Liver (tissue), 9 donors: ENCODE measurements around the gene ZSWIM6. TPM values are rescaled to one million over a fixed set of nuclear protein-coding genes. Genes with fewer than 3 reads are reported as not detected.

Source experiments
- DNase-seq: peaks from one replicate; pipeline ENCODE4 v3.0.0-alpha.2; 2017; ENCODE audit warnings: low spot score
- H3K27ac ChIP-seq, 2 donors: one replicate each; pipeline ENCODE4 v1.7.0; 2013; ENCODE audit warnings: inconsistent platforms in 2 of 2, low read length in 2 of 2, control low read depth in 1 of 2, low read depth in 1 of 2, mild to moderate bottlenecking in 1 of 2
- H3K27me3 ChIP-seq, 4 donors: one replicate each; pipeline versions ENCODE4 v1.6.1 to v1.7.0; 2013; ENCODE audit warnings: low read length in 3 of 4, inconsistent platforms in 1 of 4, mild to moderate bottlenecking in 1 of 4, moderate library complexity in 1 of 4; ENCODE audit not compliant: control insufficient read depth in 4 of 4, insufficient read depth in 4 of 4
- H3K36me3 ChIP-seq, 4 donors: one replicate each; pipeline versions ENCODE4 v1.6.1 to v1.7.0; 2013; ENCODE audit warnings: low read length in 3 of 4, mild to moderate bottlenecking in 3 of 4, low read depth in 1 of 4, moderate library complexity in 1 of 4; ENCODE audit not compliant: control insufficient read depth in 4 of 4, insufficient read depth in 3 of 4
- H3K4me1 ChIP-seq, 4 donors: one replicate each; pipeline versions ENCODE4 v1.6.1 to v1.7.0; 2013; ENCODE audit warnings: low read length in 3 of 4, mild to moderate bottlenecking in 3 of 4, moderate library complexity in 1 of 4; ENCODE audit not compliant: control insufficient read depth in 4 of 4, insufficient read depth in 4 of 4
- H3K4me3 ChIP-seq, 3 donors: one replicate each; pipeline versions ENCODE4 v1.6.1 to v1.7.0; 2013; ENCODE audit warnings: low read length in 3 of 3, control low read depth in 1 of 3, low read depth in 1 of 3, mild to moderate bottlenecking in 1 of 3
- H3K9ac ChIP-seq, 2 donors: one replicate each; pipeline ENCODE4 v1.7.0; 2013; ENCODE audit warnings: low read length in 2 of 2, mild to moderate bottlenecking in 2 of 2, moderate library complexity in 2 of 2, control low read depth in 1 of 2, low read depth in 1 of 2
- H3K9me3 ChIP-seq, 4 donors: one replicate each; pipeline versions ENCODE4 v1.6.1 to v1.7.0; 2013; ENCODE audit warnings: low read length in 3 of 4; ENCODE audit not compliant: control insufficient read depth in 4 of 4
- ATF3 ChIP-seq: IDR thresholded peaks from 2 replicates; pipeline ENCODE4 v1.6.1; 2016; ENCODE audit warnings: antibody characterized with exemption
- CTCF ChIP-seq: fragments of 150-350 bp; IDR thresholded peaks from 2 replicates; pipeline ENCODE4 v1.5.1; 2017; ENCODE audit warnings: improper control_type of control experiment, low read depth, low read length; ENCODE audit not compliant: missing input control
- EGR1 ChIP-seq, 2 donors: IDR thresholded peaks; 2 replicates each; pipeline ENCODE4 v1.6.1; 2016 to 2018; ENCODE audit warnings: antibody characterized with exemption in 2 of 2, low read depth in 2 of 2
- FOXA1 ChIP-seq: IDR thresholded peaks from 2 replicates; pipeline ENCODE4 v1.6.1; 2016; ENCODE audit warnings: antibody characterized with exemption
- FOXA2 ChIP-seq: IDR thresholded peaks from 2 replicates; pipeline ENCODE4 v1.6.1; 2016; ENCODE audit warnings: antibody characterized with exemption
- GABPA ChIP-seq, 2 donors: IDR thresholded peaks in 1 of 2; conservative IDR thresholded peaks in 1 of 2; 2 replicates each; pipeline ENCODE4 v1.6.1; 2016; ENCODE audit warnings: antibody characterized with exemption in 2 of 2, mild to moderate bottlenecking in 1 of 2, moderate library complexity in 1 of 2
- HNF4A ChIP-seq, 2 donors: conservative IDR thresholded peaks; 2 replicates each; pipeline ENCODE4 v1.6.1; 2016; ENCODE audit warnings: antibody characterized with exemption in 2 of 2, mild to moderate bottlenecking in 2 of 2
- HNF4G ChIP-seq: IDR thresholded peaks from 2 replicates; pipeline ENCODE4 v1.6.1; 2016; ENCODE audit warnings: antibody characterized with exemption
- JUND ChIP-seq, 2 donors: IDR thresholded peaks; 2 replicates each; pipeline ENCODE4 v1.6.1; 2016; ENCODE audit warnings: antibody characterized with exemption in 2 of 2
- MAX ChIP-seq: IDR thresholded peaks from 2 replicates; pipeline ENCODE4 v1.6.1; 2016; ENCODE audit warnings: antibody characterized with exemption
- NR2F2 ChIP-seq: IDR thresholded peaks from 2 replicates; pipeline ENCODE4 v1.6.1; 2016; ENCODE audit warnings: antibody characterized with exemption
- RAD21 ChIP-seq, 2 donors: IDR thresholded peaks; 2 replicates each; pipeline ENCODE4 v1.6.1; 2016; ENCODE audit warnings: antibody characterized with exemption in 2 of 2, mild to moderate bottlenecking in 2 of 2
- REST ChIP-seq: IDR thresholded peaks from 2 replicates; pipeline ENCODE4 v1.6.1; 2016; ENCODE audit warnings: antibody characterized with exemption, mild to moderate bottlenecking
- RXRA ChIP-seq, 2 donors: IDR thresholded peaks; 2 replicates each; pipeline ENCODE4 v1.6.1; 2017 to 2018; ENCODE audit warnings: antibody characterized with exemption in 2 of 2, mild to moderate bottlenecking in 1 of 2
- SP1 ChIP-seq: IDR thresholded peaks from 2 replicates; pipeline ENCODE4 v1.6.1; 2018; ENCODE audit warnings: antibody characterized with exemption, mild to moderate bottlenecking
- YY1 ChIP-seq: IDR thresholded peaks from 2 replicates; pipeline ENCODE4 v1.6.1; 2016; ENCODE audit warnings: antibody characterized with exemption, mild to moderate bottlenecking
- ZBTB33 ChIP-seq: IDR thresholded peaks from 2 replicates; pipeline ENCODE4 v1.6.1; 2016; ENCODE audit warnings: antibody characterized with exemption
- WGBS: extraction: QIAGEN DNeasy Blood & Tissue Kit; methylation state at CpG from one replicate; pipeline ENCODE4 v1.1.7; 2013; 5-methylcytosine and 5-hydroxymethylcytosine counted together
- polyA plus RNA-seq, 2 donors: library from polyadenylated mRNA; stranded (reverse) in 1 of 2; unstranded in 1 of 2; fragments of 200-250 nt in 1 of 2; fragments of >200 nt in 1 of 2; fragmentation: Nextera tagmentation in 1 of 2; extraction: Ambion mirVana in 1 of 2; gene quantifications; one replicate each; pipeline versions ENCODE4 v1.2.1 to v1.2.3, GENCODE V29; 2013 to 2015
- total RNA-seq, 2 donors: library from RNA; depleted of rRNA; stranded (reverse); fragments of >200 nt; gene quantifications; one replicate each; pipeline ENCODE4 v1.2.3, GENCODE V29; 2014
- donor health status: healthy.
- donor health status: healthy.
- donor health status: healthy.
- donor health status: healthy.
- donor health status: healthy.

The ZSWIM6 gene
- total and polyA plus RNA-seq, 4 donors = 1.3 to 5.2 (median 3.3) TPM

GRCh38 chr5:61582205-61582820 lies 250.3 kb downstream of the ZSWIM6 start:
- no peak overlapping the region for H3K4me3 ChIP-seq
- DNase-seq = no peak
- no peak overlapping the region for H3K9ac ChIP-seq
- no peaks in the 10 kb centered on the region for H3K4me1 ChIP-seq
- H3K9me3 ChIP-seq = no peaks in the 10 kb centered on the region
- no peaks in the 10 kb centered on the region for H3K36me3 ChIP-seq
- no peak for TF ChIP-seq RXRA (IDR thresholded peaks at IDR 0.05)
- no peak for TF ChIP-seq CTCF
- TF ChIP-seq HNF4A (conservative IDR thresholded peaks at IDR 0.05) = no peak
- no peak for TF ChIP-seq RAD21 (IDR thresholded peaks at IDR 0.05)
- TF ChIP-seq GABPA (IDR thresholded peaks at IDR 0.05 in 1 of 2, conservative IDR thresholded peaks at IDR 0.05 in 1 of 2) = no peak
- TF ChIP-seq NR2F2 = no peak
- TF ChIP-seq ZBTB33 = no peak
- no peak for TF ChIP-seq FOXA2
- TF ChIP-seq JUND (IDR thresholded peaks at IDR 0.05) = no peak
- TF ChIP-seq MAX = no peak
- TF ChIP-seq ATF3 = no peak
- TF ChIP-seq HNF4G = no peak
- TF ChIP-seq REST = no peak
- TF ChIP-seq SP1 = no peak
- TF ChIP-seq EGR1 (IDR thresholded peaks at IDR 0.05; ENCODE audit: low read depth in 2 of 2) = no peak
- no peak for TF ChIP-seq FOXA1
- no peak for TF ChIP-seq YY1
- H3K27ac ChIP-seq = no peak overlapping the region
- WGBS = 26% methylated on average over 2 of the region's 2 CpGs
- no peaks in the 10 kb centered on the region for H3K27me3 ChIP-seq
